Kidney epithelial cell (primary cell): ENCODE measurements around the gene TEKT5. TPM values are rescaled to one million over a fixed set of nuclear protein-coding genes. Genes with fewer than 3 reads are reported as not detected.
"Not testable (repeated sequence)": the region's sequence is repeated elsewhere in the genome, so short reads cannot be mapped to it uniquely, and the experiment has no call there.

Source experiments
- DNase-seq: peaks from one replicate; pipeline ENCODE4 v3.0.0-alpha.2; 2010; ENCODE audit warnings: low read depth
- H3K27me3 ChIP-seq: 2 replicates; pipeline ENCODE4 v1.6.0; 2011; ENCODE audit warnings: low read length; ENCODE audit not compliant: control insufficient read depth, insufficient read depth
- H3K36me3 ChIP-seq: 2 replicates; pipeline ENCODE4 v1.5.1; 2011; ENCODE audit warnings: low read length; ENCODE audit not compliant: control insufficient read depth, insufficient read depth
- H3K4me3 ChIP-seq: 2 replicates; pipeline ENCODE4 v1.5.1; 2011; ENCODE audit warnings: low read depth, mild to moderate bottlenecking, control low read depth, low read length
- total RNA-seq: library from RNA; depleted of rRNA; stranded (reverse); fragments of >200 nt; gene quantifications from 2 replicates; pipeline ENCODE4 v1.2.3, GENCODE V29; 2015
- TF ChIP-seq, protein P1 (sequence below): IDR thresholded peaks from 2 replicates; pipeline ENCODE4 v1.5.1; 2011; ENCODE audit warnings: mild to moderate bottlenecking, moderate library complexity, low read length, control low read depth, inconsistent platforms; ENCODE audit not compliant: insufficient read depth, poor library complexity, severe bottlenecking

Gene TEKT5
- total RNA-seq, 1 donor from 2014 or later: 0.04 TPM

- TF ChIP-seq, protein P1, sequence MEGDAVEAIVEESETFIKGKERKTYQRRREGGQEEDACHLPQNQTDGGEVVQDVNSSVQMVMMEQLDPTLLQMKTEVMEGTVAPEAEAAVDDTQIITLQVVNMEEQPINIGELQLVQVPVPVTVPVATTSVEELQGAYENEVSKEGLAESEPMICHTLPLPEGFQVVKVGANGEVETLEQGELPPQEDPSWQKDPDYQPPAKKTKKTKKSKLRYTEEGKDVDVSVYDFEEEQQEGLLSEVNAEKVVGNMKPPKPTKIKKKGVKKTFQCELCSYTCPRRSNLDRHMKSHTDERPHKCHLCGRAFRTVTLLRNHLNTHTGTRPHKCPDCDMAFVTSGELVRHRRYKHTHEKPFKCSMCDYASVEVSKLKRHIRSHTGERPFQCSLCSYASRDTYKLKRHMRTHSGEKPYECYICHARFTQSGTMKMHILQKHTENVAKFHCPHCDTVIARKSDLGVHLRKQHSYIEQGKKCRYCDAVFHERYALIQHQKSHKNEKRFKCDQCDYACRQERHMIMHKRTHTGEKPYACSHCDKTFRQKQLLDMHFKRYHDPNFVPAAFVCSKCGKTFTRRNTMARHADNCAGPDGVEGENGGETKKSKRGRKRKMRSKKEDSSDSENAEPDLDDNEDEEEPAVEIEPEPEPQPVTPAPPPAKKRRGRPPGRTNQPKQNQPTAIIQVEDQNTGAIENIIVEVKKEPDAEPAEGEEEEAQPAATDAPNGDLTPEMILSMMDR: no peak
- Histone ChIP-seq H3K36me3 (no peaks in the 10 kb centered on the region), H3K27me3 (no peaks in the 10 kb centered on the region), H3K4me3 (no peak overlapping the region)
- DNase-seq: no peak
Observed at GRCh38 chr16:10629592-10629963, 65.2 kb downstream of the TEKT5 start.

GRCh38 chr16:10625595-10626357 is 69.0 kb downstream of the TEKT5 start:
- no peak for DNase-seq
- TF ChIP-seq, protein P1: no peak
- no peak overlapping the region for H3K4me3 ChIP-seq
- no peaks in the 10 kb centered on the region for H3K36me3 ChIP-seq
- H3K27me3 ChIP-seq: no peaks in the 10 kb centered on the region

DNA sequence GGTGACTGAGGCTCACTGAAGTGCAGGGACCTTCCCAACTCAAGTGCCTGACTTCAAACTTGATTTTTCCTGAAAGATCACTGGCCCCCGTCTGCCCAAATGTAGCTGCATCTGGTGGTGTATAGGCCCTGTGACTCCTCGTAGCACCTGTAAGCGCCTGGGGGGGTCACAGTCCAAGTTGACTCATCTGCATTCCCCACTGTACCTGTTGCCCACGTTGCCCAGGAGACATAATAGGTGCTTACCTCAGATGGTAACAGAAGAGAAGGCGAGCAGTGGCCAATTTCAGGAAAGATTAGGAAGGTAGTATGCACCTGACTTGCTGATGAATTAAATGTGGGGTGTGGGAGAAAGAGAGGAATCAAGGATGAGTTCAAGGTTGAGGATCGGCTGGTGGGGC is 70.2 kb downstream of the TEKT5 start:
- H3K4me3 ChIP-seq: no peak overlapping the region
- TF ChIP-seq, protein P1: no peak
- DNase-seq: no peak
- H3K27me3 ChIP-seq: no peaks in the 10 kb centered on the region
- H3K36me3 ChIP-seq: no peaks in the 10 kb centered on the region

- Histone ChIP-seq H3K36me3 (no peaks in the 10 kb centered on the region), H3K4me3 (no peak overlapping the region), H3K27me3 (peaks cover 5% of the 10 kb centered on the region)
- no peak for DNase-seq
- TF ChIP-seq, protein P1: no peak
Observed at GRCh38 chr16:10623059-10623458, 71.7 kb downstream of the TEKT5 start.

DNA sequence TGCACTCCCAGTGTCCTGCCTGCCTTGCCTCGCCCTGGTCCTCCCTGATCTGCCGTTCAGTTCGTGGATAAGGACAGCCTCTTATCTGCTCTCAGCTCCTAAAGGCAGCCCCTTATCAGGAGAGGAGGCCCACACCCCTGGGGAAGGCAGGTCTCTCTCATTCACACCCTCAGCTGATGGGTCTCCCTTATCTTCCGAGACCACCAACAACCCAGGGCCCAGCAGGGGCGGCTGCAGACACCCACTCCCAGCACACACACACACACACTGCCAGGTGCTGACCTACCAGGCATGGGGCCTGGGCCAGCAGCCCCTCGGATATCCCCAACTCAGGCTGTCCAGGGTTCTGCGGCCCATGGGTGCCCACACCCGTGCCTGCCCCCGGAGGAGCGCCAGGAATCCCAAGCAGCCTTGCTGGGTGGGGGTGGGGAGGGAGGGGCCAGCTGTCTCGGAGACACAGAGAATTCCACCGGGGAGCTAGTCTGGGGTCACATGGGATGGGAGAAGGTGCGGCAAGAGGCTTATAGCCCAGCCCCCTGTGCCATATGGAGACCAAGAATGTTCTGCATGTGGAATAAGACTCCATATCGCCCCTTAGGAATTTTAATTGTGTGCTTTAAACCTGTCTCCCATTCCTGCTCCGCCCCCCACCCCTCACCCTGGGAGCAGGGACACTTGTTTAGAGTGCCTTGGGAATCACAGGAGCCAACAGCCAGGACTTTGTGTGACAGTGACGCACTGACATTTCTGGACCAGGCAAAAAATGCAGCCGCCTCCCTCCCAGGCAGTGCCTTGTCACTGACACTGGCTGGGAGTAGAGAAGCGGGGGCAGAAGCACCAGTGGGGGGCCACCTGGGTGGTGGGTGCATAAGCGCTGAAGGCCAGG is 72.5 kb downstream of the TEKT5 start:
- no peak for DNase-seq
- H3K36me3 ChIP-seq: no peaks in the 10 kb centered on the region
- no peak overlapping the region for H3K4me3 ChIP-seq
- peaks cover 5% of the 10 kb centered on the region for H3K27me3 ChIP-seq
- TF ChIP-seq, protein P1: no peak

- not testable (repeated sequence) for H3K4me3 ChIP-seq, H3K27me3 ChIP-seq, H3K36me3 ChIP-seq
Observed at GRCh38 chr16:10621216-10621949, 73.3 kb downstream of the TEKT5 start.

More at GRCh38 chr16:10621216-10621949, 73.3 kb downstream of the TEKT5 start:
- not testable (repeated sequence) for DNase-seq
